ENCODE data around the gene RAB31. TPM values are rescaled to one million over a fixed set of nuclear protein-coding genes. Genes with fewer than 3 reads are reported as not detected.

Gene RAB31
- polyA plus RNA-seq, 1 of the 3 experiments (the other 2 are of a cell fraction), result 23.0 TPM

DNA sequence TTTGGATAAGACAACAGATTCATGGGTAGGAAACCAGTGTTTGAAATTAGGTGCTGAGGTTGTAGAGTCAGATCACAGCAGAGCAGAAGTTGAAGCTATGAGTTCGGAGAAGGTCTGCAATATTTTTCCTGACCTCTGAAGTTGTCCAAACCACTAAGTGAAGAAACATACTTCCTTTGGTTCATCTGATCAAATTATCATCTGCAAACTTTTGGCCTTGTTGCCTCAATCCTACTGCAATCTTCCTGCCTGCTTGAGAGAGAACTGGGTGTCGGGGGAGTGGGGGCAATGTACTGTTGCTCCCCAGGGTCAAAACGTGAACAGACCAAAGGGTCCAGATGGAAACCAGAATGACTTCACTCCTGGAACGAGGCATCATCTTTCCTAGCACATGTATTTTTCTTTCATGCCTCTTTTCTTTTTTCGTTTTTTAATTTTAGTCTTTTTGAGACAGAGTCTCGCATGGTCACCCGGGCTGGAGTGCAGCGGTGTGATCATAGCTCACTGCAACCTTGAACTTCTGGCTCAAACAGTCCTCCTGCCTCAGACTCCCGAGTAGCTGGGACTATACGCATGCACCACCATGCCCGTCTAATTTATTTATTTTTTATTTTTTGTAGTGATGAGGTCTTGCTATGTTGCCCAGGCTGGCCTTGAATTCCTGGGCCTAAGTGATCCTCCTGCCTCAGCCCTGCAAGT lies 42.7 kb downstream of the RAB31 start:
- H3K4me3 ChIP-seq (ENCODE audit: low read depth in 2 of 2, low read length in 1 of 2), result no peak overlapping the region
- ChIA-PET POLR2A (no interaction called here), CTCF (interaction anchor here (1.1 to 1.9 kb wide), 2 partner anchors 14 to 139 kb away, joined by 4 read pairs; no protein-coding TSS in a partner anchor)
- no peak overlapping the region for H3K27ac ChIP-seq (ENCODE audit: low read depth in 2 of 2, low read length in 1 of 2)
- no peak overlapping the region for H2AFZ ChIP-seq (ENCODE audit: low read depth)
- H3K9me3 ChIP-seq, result no peaks in the 10 kb centered on the region
- no peaks in the 10 kb centered on the region for H3K9me2 ChIP-seq
- no peaks in the 10 kb centered on the region for H3K27me3 ChIP-seq (ENCODE audit: insufficient read depth)
- H3K9ac ChIP-seq, result no peak overlapping the region
- 94% methylated on average over 11 of the region's 11 CpGs for WGBS (ENCODE audit: low lambda C conversion rate)
- no peaks in the 10 kb centered on the region for H3K36me3 ChIP-seq (replicated peaks in 1 of 2; ENCODE audit: control insufficient read depth in 1 of 2, insufficient read depth in 2 of 2, low read length in 1 of 2)
- TF ChIP-seq, protein P1, sequence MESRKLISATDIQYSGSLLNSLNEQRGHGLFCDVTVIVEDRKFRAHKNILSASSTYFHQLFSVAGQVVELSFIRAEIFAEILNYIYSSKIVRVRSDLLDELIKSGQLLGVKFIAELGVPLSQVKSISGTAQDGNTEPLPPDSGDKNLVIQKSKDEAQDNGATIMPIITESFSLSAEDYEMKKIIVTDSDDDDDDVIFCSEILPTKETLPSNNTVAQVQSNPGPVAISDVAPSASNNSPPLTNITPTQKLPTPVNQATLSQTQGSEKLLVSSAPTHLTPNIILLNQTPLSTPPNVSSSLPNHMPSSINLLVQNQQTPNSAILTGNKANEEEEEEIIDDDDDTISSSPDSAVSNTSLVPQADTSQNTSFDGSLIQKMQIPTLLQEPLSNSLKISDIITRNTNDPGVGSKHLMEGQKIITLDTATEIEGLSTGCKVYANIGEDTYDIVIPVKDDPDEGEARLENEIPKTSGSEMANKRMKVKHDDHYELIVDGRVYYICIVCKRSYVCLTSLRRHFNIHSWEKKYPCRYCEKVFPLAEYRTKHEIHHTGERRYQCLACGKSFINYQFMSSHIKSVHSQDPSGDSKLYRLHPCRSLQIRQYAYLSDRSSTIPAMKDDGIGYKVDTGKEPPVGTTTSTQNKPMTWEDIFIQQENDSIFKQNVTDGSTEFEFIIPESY (IDR thresholded peaks at IDR 0.05; ENCODE audit: borderline replicate concordance, low read depth), result no peak
- TF ChIP-seq SMC3 (IDR thresholded peaks at IDR 0.05; ENCODE audit: low read depth, low read length) (no peak), SIN3A (IDR thresholded peaks at IDR 0.05; ENCODE audit: borderline replicate concordance, low read depth, low read length) (no peak), RCOR1 (IDR thresholded peaks at IDR 0.05; ENCODE audit: low read length) (no peak), EZH2phosphoT487 (IDR thresholded peaks at IDR 0.05; ENCODE audit: borderline replicate concordance, low read depth) (no peak), TEAD4 (IDR thresholded peaks at IDR 0.05; ENCODE audit: borderline replicate concordance, insufficient read depth) (no peak), MEF2A (IDR thresholded peaks at IDR 0.05; ENCODE audit: borderline replicate concordance, low read depth) (no peak), NFIC (IDR thresholded peaks at IDR 0.05; ENCODE audit: borderline replicate concordance) (no peak), TCF12 (IDR thresholded peaks at IDR 0.05) (no peak), MXI1 (IDR thresholded peaks at IDR 0.05; ENCODE audit: low read depth, low read length) (no peak), YY1 (IDR thresholded peaks at IDR 0.05; ENCODE audit: low read depth) (no peak), RXRA (IDR thresholded peaks at IDR 0.05; ENCODE audit: borderline replicate concordance, low read depth) (no peak), NRF1 (IDR thresholded peaks at IDR 0.05; ENCODE audit: low read depth, low read length) (no peak), GABPA (IDR thresholded peaks at IDR 0.05; ENCODE audit: low read depth) (no peak), FOXJ3 (CRISPR knock-in tag; IDR thresholded peaks at IDR 0.05) (no peak), JUND (IDR thresholded peaks at IDR 0.05) (no peak), GATA2 (CRISPR knock-in tag; IDR thresholded peaks at IDR 0.05) (no peak)
- TF ChIP-seq, protein P2, sequence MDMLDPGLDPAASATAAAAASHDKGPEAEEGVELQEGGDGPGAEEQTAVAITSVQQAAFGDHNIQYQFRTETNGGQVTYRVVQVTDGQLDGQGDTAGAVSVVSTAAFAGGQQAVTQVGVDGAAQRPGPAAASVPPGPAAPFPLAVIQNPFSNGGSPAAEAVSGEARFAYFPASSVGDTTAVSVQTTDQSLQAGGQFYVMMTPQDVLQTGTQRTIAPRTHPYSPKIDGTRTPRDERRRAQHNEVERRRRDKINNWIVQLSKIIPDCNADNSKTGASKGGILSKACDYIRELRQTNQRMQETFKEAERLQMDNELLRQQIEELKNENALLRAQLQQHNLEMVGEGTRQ (IDR thresholded peaks at IDR 0.05; ENCODE audit: borderline replicate concordance, low read depth, low read length), result no peak
- TF ChIP-seq, protein P3, sequence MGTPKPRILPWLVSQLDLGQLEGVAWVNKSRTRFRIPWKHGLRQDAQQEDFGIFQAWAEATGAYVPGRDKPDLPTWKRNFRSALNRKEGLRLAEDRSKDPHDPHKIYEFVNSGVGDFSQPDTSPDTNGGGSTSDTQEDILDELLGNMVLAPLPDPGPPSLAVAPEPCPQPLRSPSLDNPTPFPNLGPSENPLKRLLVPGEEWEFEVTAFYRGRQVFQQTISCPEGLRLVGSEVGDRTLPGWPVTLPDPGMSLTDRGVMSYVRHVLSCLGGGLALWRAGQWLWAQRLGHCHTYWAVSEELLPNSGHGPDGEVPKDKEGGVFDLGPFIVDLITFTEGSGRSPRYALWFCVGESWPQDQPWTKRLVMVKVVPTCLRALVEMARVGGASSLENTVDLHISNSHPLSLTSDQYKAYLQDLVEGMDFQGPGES (IDR thresholded peaks at IDR 0.05; ENCODE audit: low read depth, low read length), result no peak
- H4K20me1 ChIP-seq (ENCODE audit: insufficient read depth), result no peaks in the 10 kb centered on the region
- H3K79me2 ChIP-seq (ENCODE audit: insufficient read depth), result no peaks in the 10 kb centered on the region; the same call in 1 of the 2 replicates
- H3K4me1 ChIP-seq (ENCODE audit: control insufficient read depth in 1 of 2, insufficient read depth in 2 of 2, low read depth in 1 of 2, low read length in 1 of 2), result no peaks in the 10 kb centered on the region
- H3F3A ChIP-seq (replicated peaks; ENCODE audit: insufficient read depth), result peaks cover 9% of the 10 kb centered on the region
- H3K4me2 ChIP-seq, result no peak overlapping the region
- no peak for DNase-seq

Measured in SK-N-SH (cell line).